ENCODE measurements around the gene PKP1. TPM values are rescaled to one million over a fixed set of nuclear protein-coding genes. Genes with fewer than 3 reads are reported as not detected.

The PKP1 gene
- total RNA-seq, 1 donor from 2014 or later = 2.8 TPM

DNA sequence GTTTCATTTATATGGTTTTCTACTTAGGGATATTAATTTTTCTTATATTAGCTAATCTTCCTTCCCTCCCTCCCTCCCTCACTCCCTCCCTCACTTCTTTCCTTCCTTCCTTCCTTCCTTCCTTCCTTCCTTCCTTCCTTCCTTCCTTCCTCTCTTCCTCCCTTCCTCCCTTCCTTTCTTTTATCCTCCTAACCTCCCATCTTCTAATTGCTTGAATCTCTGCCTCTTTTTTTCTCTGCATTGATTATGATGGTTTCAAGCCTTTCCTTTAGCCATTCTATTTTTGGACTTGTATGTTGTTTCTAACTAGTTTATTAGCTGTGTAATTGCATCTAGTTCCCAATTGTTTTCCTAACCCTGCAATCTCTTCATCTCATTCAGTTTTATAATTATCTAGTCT, 17.0 kb upstream of the PKP1 start:
- H3K4me3 ChIP-seq (ENCODE audit: low read depth, low read length) = no peak overlapping the region
- no peak for DNase-seq (ENCODE audit: low read depth)
- TF ChIP-seq, protein P1, sequence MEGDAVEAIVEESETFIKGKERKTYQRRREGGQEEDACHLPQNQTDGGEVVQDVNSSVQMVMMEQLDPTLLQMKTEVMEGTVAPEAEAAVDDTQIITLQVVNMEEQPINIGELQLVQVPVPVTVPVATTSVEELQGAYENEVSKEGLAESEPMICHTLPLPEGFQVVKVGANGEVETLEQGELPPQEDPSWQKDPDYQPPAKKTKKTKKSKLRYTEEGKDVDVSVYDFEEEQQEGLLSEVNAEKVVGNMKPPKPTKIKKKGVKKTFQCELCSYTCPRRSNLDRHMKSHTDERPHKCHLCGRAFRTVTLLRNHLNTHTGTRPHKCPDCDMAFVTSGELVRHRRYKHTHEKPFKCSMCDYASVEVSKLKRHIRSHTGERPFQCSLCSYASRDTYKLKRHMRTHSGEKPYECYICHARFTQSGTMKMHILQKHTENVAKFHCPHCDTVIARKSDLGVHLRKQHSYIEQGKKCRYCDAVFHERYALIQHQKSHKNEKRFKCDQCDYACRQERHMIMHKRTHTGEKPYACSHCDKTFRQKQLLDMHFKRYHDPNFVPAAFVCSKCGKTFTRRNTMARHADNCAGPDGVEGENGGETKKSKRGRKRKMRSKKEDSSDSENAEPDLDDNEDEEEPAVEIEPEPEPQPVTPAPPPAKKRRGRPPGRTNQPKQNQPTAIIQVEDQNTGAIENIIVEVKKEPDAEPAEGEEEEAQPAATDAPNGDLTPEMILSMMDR (conservative IDR thresholded peaks at IDR 0.05; ENCODE audit: low read depth, low read length) = no peak

DNA sequence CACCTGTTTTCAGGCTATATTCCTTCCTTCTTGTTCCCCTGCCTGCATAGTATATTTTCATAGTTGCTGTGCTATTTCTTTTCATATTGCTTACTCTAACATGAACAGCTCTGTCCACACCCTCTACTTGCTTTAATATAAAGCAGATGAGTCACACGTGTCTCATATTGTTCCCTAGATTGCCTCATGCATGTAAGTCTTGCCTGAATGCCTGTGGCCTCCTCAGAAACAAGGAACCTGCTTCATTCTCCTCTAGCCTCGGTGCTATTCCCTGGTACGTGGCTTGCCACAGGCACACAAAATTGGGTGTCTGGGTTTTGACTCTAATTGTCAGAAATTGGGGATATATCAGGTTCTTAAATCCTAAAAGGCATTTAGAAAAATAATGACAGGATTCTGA, 16.5 kb upstream of the PKP1 start:
- no peak overlapping the region for H3K4me3 ChIP-seq (ENCODE audit: low read depth, low read length)
- DNase-seq (ENCODE audit: low read depth) = peak; percentile 46
- TF ChIP-seq, protein P1 (conservative IDR thresholded peaks at IDR 0.05; ENCODE audit: low read depth, low read length) = no peak

DNA sequence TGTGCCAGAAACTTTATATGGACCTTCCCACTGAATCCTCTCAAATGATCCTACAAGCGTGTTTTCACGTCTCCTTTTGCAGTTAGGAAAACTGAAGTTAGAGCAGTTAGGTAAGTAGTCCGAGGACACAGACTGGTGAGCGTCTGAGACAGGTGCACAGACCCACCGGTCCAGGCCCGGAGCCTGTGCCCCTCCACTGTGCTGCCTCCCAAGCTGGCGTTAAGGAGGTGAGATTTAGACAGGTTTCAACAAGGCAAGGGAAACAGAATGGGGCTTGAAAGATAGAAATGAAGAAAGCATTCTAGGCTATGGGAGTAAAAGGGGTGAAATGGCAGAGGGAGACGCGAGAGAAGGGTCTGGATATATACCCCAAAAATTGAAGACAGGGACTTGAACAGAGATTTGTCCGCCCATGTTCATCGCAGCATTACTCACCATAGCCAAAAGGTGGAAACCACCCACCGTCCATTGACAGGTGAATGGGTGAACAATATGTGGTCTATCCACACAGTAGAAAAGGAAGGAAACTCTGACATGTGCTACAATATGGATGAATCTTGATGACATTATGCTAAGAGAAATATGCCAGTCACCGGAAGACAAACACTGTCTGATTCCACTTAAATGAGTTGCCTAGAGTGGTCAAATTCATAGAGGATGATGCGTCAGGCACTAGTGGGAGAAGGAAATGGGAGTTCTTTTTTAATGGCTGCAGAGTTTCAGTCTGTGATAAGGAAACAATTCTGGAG, 15.7 kb upstream of the PKP1 start:
- TF ChIP-seq, protein P1 (conservative IDR thresholded peaks at IDR 0.05; ENCODE audit: low read depth, low read length) = no peak
- H3K4me3 ChIP-seq (ENCODE audit: low read depth, low read length) = no peak overlapping the region
- DNase-seq (ENCODE audit: low read depth) = no peak

DNA sequence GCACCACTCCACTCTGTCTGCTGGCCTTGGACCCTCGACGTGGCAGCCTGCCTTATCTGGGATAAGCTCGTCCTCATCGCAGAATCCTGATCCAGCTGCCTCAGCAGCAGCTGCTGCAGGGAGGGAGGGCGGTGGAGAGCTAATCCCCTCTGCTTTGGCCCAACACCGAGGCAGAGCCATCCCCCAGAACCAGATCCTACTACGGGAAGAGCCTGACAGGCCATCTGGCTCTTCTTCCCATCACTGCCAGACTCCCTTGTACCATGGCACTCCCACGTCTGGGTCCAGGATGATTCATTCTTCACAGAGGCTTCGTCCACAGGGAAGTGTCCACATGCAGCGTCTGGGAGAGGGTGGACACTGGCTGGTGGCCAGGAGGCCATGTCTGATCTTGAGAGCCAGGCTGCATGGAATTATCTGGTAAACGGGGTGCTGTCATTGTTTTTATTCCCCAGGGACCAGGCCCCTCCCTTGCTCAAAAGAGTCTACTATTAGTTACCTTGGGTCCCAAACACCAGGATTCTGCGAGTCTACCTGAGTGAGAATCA, 14.6 kb upstream of the PKP1 start:
- DNase-seq (ENCODE audit: low read depth) = no peak
- H3K4me3 ChIP-seq (ENCODE audit: low read depth, low read length) = no peak overlapping the region
- TF ChIP-seq, protein P1 (conservative IDR thresholded peaks at IDR 0.05; ENCODE audit: low read depth, low read length) = no peak

DNA sequence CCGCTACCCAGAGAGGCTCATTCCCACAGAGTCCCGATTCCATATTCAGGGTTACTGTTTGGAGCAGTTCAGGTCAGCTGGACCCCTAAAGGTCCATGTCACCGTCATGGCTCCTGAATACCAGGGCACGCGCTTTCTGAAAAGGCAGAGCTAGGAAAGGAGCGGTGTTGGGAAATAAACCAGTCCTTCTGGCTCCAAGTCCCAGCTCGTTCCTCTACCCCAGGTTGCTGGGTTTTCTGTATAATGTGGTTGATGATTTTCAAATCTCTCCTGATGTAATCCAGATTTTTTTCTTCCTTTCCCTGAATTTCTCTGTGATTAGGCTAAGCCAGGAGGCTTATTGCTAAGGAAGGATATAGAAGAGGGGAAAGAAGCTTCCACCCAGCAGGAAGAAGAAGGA, 14.0 kb upstream of the PKP1 start:
- TF ChIP-seq, protein P1 (conservative IDR thresholded peaks at IDR 0.05; ENCODE audit: low read depth, low read length) = no peak
- H3K4me3 ChIP-seq (ENCODE audit: low read depth, low read length) = no peak overlapping the region
- DNase-seq (ENCODE audit: low read depth) = no peak

DNA sequence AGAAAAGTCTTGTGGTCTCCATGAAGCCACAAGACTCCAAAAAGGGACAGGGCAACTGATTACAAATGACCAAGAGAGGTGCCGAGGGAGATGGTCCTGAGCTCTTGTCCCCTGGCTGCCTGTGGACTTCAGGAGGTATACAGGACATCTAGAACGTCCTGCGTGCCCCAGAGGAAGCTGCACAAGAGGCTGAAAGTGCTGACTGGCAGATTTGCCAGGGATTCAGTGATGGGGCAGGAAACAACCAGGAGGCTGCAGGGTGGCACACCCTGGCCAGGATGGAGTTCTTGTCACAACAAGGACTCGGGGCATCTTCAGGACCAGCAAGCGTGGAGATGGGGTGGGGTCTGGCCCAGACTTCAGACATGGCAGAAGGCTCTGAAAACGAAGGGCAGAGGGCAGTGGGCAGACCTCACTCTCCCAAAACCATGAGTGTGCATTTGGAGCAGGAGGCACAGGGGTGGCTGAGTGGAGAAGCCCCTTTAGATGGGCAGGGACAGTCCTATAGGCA, 13.4 kb upstream of the PKP1 start:
- no peak for DNase-seq (ENCODE audit: low read depth)
- TF ChIP-seq, protein P1 (conservative IDR thresholded peaks at IDR 0.05; ENCODE audit: low read depth, low read length) = no peak
- no peak overlapping the region for H3K4me3 ChIP-seq (ENCODE audit: low read depth, low read length)

Data from epithelial cell of proximal tubule (primary cell).